Suprapubic skin (tissue), 4 donors: ENCODE results near the gene KANSL2. TPM values are rescaled to one million over a fixed set of nuclear protein-coding genes. Genes with fewer than 3 reads are reported as not detected.

Source experiments
- DNase-seq, 2 donors: peaks; one replicate each; pipeline ENCODE4 v3.0.0-alpha.2; 2019; ENCODE audit warnings: low spot score in 2 of 2
- H3K27ac ChIP-seq: fragments of 200-600 bp; sonication (generic); one replicate; pipeline ENCODE4 v1.5.1; 2019
- H3K27me3 ChIP-seq: fragments of 200-600 bp; sonication (generic); one replicate; pipeline ENCODE4 v1.5.1; 2019
- H3K36me3 ChIP-seq: fragments of 200-600 bp; sonication (generic); one replicate; pipeline ENCODE4 v1.5.1; 2019
- H3K4me1 ChIP-seq: fragments of 200-600 bp; sonication (generic); one replicate; pipeline ENCODE4 v1.5.1; 2019
- H3K4me3 ChIP-seq: fragments of 200-600 bp; sonication (generic); one replicate; pipeline ENCODE4 v1.5.1; 2019; ENCODE audit warnings: mild to moderate bottlenecking
- H3K9me3 ChIP-seq: fragments of 200-600 bp; sonication (generic); one replicate; pipeline ENCODE4 v1.5.1; 2019
- CTCF ChIP-seq, 2 donors: fragments of 200-600 bp in 1 of 2; fragments of 450-650 bp in 1 of 2; sonication (generic) in 1 of 2; IDR thresholded peaks; one replicate each; pipeline ENCODE4 v1.5.1; 2016 to 2019; ENCODE audit warnings: antibody characterized with exemption in 2 of 2, mild to moderate bottlenecking in 1 of 2, moderate library complexity in 1 of 2
- EP300 ChIP-seq: sonication (generic); formaldehyde crosslinking; IDR thresholded peaks from one replicate; pipeline ENCODE4 v1.6.1; 2017; ENCODE audit warnings: antibody characterized with exemption
- POLR2A ChIP-seq, 2 donors: fragments of 450-650 bp; IDR thresholded peaks; one replicate each; pipeline ENCODE4 v1.6.1; 2017; ENCODE audit warnings: antibody characterized with exemption in 2 of 2, mild to moderate bottlenecking in 2 of 2, moderate library complexity in 2 of 2
- POLR2AphosphoS5 ChIP-seq, 3 donors: sonication (generic); formaldehyde crosslinking; IDR thresholded peaks; one replicate each; pipeline ENCODE4 v1.6.1; 2017; ENCODE audit warnings: antibody characterized with exemption in 3 of 3
- WGBS: methylation state at CpG from one replicate; pipeline ENCODE4 v1.1.5; 2018; 5-methylcytosine and 5-hydroxymethylcytosine counted together
- total RNA-seq, 4 donors: library from RNA; depleted of rRNA; stranded (reverse); fragments of >200 nt; gene quantifications; one replicate each; pipeline ENCODE4 v1.1.0, GENCODE V29; 2016

The KANSL2 gene
- total RNA-seq, 4 donors from 2014 or later = 39.0 to 92.7 (median 62.4) TPM

GRCh38 chr12:48694038-48694437 is 12.0 kb upstream of the KANSL2 start:
- H3K9me3 ChIP-seq = no peaks in the 10 kb centered on the region
- H3K27me3 ChIP-seq = no peaks in the 10 kb centered on the region
- peaks cover 78% of the 10 kb centered on the region for H3K36me3 ChIP-seq
- H3K4me1 ChIP-seq = no peaks in the 10 kb centered on the region
- TF ChIP-seq EP300 (no peak), POLR2AphosphoS5 (IDR thresholded peaks at IDR 0.05) (no peak), POLR2A (IDR thresholded peaks at IDR 0.05) (no peak), CTCF (IDR thresholded peaks at IDR 0.05) (no peak)
- H3K4me3 ChIP-seq = no peak overlapping the region
- H3K27ac ChIP-seq = no peak overlapping the region
- DNase-seq = no peak
- WGBS = 94% methylated on average over 6 of the region's 6 CpGs

GRCh38 chr12:48693572-48693971 is 11.5 kb upstream of the KANSL2 start:
- no peak overlapping the region for H3K27ac ChIP-seq
- TF ChIP-seq CTCF (IDR thresholded peaks at IDR 0.05) (no peak), POLR2AphosphoS5 (IDR thresholded peaks at IDR 0.05) (no peak), EP300 (no peak), POLR2A (IDR thresholded peaks at IDR 0.05) (no peak)
- peaks cover 80% of the 10 kb centered on the region for H3K36me3 ChIP-seq
- DNase-seq = no peak
- 95% methylated on average over 6 of the region's 6 CpGs for WGBS
- no peaks in the 10 kb centered on the region for H3K4me1 ChIP-seq
- no peak overlapping the region for H3K4me3 ChIP-seq
- no peaks in the 10 kb centered on the region for H3K27me3 ChIP-seq
- no peaks in the 10 kb centered on the region for H3K9me3 ChIP-seq

DNA sequence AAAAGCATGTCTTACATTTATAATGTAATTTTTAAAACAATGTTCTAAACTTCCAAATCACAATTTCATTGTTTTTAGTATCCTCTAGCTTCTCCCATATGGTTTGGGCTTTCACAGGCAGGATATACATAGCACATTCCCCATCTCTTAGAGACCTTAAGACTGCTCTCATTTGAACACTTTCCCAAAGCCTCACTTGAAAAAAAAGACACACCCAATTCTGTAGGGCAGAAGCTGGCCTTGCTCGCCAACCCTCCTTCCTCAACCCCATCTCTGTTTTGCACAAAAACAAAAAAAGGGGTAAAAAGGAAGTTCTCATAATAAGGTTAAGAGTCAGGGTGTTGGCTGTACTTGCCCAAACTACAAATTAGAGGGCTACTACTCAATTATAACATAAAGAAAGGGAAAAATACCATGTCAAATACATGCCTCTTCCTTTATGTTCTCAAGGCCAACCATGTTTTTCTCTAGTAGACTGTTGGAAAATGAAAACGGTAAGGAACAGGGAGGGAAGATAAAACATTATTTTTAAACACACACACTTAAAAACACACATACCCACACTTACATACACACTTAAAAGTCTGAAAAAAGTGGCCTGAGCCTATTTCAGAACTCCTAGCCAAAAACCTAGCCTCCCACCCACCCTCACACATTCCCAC is 9.9 kb upstream of the KANSL2 start:
- TF ChIP-seq CTCF (IDR thresholded peaks at IDR 0.05) (no peak), POLR2A (IDR thresholded peaks at IDR 0.05) (no peak), EP300 (no peak), POLR2AphosphoS5 (IDR thresholded peaks at IDR 0.05) (no peak)
- Histone ChIP-seq H3K27ac (no peak overlapping the region), H3K36me3 (peaks cover 71% of the 10 kb centered on the region), H3K4me3 (no peak overlapping the region), H3K9me3 (no peaks in the 10 kb centered on the region), H3K4me1 (no peaks in the 10 kb centered on the region), H3K27me3 (no peaks in the 10 kb centered on the region)
- DNase-seq = no peak
- WGBS = 56% methylated on average over 2 of the region's 2 CpGs

GRCh38 chr12:48690990-48691389 is 9.0 kb upstream of the KANSL2 start:
- no peak for DNase-seq
- 59% methylated on average over 4 of the region's 4 CpGs for WGBS
- H3K27ac ChIP-seq = no peak overlapping the region
- no peak overlapping the region for H3K4me3 ChIP-seq
- peaks cover 62% of the 10 kb centered on the region for H3K36me3 ChIP-seq
- no peak for TF ChIP-seq POLR2AphosphoS5 (IDR thresholded peaks at IDR 0.05)
- TF ChIP-seq EP300 = no peak
- no peak for TF ChIP-seq CTCF (IDR thresholded peaks at IDR 0.05)
- TF ChIP-seq POLR2A (IDR thresholded peaks at IDR 0.05) = no peak
- H3K4me1 ChIP-seq = no peaks in the 10 kb centered on the region
- no peaks in the 10 kb centered on the region for H3K27me3 ChIP-seq
- H3K9me3 ChIP-seq = no peaks in the 10 kb centered on the region

DNA sequence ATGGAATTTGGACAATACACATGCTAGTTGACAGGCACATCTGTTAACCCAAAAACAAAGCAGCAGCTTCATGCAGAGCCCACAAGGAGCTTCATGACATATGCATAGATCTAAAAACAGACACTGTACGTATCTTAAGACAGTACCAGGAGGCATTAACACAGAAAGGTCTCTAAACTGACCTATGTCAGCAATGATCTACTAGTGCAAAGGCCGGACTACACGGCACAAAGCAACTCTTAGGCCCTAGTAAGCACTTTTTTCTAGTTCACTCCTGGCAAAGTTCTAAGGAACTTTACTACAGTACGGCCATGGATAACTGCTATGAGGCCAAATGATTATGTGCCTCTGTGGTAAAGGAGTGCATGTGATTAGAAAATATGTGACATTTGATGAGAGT is 8.4 kb upstream of the KANSL2 start:
- no peak overlapping the region for H3K4me3 ChIP-seq
- H3K4me1 ChIP-seq = no peaks in the 10 kb centered on the region
- peaks cover 57% of the 10 kb centered on the region for H3K36me3 ChIP-seq
- H3K27ac ChIP-seq = no peak overlapping the region
- no peaks in the 10 kb centered on the region for H3K9me3 ChIP-seq
- TF ChIP-seq CTCF (IDR thresholded peaks at IDR 0.05) (no peak), POLR2A (IDR thresholded peaks at IDR 0.05) (no peak)
- no peaks in the 10 kb centered on the region for H3K27me3 ChIP-seq
- WGBS = 79% methylated on average over 4 of the region's 4 CpGs
- no peak for DNase-seq
